NK-92 treated with Interleukin-12 subunit alpha and Interleukin-12 subunit beta, amount 100 ng/mL, for 24 hours (cell line): ENCODE data around the gene HOXD3.

Source experiments
- DNase-seq: peaks from one replicate; lab custom pipeline; 2025; lab: John Stamatoyannopoulos, UW

The HOXD3 gene

GRCh38 chr2:176149481-176149938 is 7.6 kb upstream of the HOXD3 start:
- DNase-seq: no peak

GRCh38 chr2:176149939-176150583 is 7.0 kb upstream of the HOXD3 start:
- no peak for DNase-seq

GRCh38 chr2:176150584-176151441 is 6.3 kb upstream of the HOXD3 start:
- DNase-seq: no peak

DNA sequence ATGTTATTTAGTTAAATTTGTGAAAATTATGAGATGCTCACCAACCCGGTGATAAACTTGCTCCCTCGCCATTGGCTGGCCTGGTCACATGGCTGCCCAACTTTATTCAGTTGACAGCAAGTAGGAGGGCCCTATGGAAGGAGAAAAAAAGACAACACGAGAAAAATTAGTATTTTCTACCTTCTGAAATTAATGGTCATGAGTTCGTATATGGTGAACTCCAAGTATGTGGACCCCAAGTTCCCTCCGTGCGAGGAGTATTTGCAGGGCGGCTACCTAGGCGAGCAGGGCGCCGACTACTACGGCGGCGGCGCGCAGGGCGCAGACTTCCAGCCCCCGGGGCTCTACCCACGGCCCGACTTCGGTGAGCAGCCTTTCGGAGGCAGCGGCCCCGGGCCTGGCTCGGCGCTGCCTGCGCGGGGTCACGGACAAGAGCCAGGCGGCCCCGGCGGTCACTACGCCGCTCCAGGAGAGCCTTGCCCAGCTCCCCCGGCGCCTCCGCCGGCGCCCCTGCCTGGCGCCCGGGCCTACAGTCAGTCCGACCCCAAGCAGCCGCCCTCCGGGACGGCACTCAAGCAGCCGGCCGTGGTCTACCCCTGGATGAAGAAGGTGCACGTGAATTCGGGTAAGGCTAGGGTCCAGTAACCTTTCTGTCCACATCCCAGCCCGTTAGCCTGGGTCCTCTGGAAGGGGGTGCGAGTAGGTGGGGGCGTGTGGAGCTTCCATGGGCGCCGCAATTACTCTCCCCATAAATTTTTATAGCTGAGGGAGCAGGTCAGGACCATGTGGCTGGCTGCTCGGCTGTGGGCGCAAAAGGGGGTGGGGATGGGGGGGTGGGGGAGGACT is 5.4 kb upstream of the HOXD3 start, which contains the start of gene HOXD4:
Gene HOXD4 (plus strand): TSS at position 109 of the 846 bp plus-strand sequence. CDS start 84 bp downstream, at position 193.
- DNase-seq: no peak

DNA sequence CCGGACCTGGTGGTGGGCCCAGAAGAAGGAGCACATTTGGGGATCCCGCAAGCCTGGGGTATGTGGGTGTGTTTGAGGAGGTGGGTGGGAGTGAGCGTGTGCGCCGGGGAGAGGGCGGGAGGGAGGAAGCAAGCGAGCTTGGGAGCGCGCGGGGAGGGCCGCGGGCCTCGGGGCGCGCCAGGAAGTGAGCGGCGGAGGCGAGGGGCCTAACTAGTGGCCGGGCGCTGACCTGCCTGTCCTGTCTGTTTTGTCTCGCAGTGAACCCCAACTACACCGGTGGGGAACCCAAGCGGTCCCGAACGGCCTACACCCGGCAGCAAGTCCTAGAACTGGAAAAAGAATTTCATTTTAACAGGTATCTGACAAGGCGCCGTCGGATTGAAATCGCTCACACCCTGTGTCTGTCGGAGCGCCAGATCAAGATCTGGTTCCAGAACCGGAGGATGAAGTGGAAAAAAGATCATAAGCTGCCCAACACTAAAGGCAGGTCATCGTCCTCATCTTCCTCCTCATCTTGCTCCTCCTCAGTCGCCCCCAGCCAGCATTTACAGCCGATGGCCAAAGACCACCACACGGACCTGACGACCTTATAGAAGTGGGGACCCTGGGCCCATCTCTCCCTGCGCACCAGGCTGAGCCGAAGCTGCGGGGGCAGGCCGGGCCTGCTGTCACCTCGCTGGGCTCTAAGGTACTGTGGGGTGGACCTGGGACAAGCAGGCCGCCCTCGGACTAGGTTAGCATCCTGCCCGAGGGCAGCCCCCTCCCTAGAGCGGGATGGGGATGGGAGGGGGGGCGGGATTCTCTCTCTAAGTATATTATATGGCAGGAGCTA is 4.5 kb upstream of the HOXD3 start:
- no peak for DNase-seq

DNA sequence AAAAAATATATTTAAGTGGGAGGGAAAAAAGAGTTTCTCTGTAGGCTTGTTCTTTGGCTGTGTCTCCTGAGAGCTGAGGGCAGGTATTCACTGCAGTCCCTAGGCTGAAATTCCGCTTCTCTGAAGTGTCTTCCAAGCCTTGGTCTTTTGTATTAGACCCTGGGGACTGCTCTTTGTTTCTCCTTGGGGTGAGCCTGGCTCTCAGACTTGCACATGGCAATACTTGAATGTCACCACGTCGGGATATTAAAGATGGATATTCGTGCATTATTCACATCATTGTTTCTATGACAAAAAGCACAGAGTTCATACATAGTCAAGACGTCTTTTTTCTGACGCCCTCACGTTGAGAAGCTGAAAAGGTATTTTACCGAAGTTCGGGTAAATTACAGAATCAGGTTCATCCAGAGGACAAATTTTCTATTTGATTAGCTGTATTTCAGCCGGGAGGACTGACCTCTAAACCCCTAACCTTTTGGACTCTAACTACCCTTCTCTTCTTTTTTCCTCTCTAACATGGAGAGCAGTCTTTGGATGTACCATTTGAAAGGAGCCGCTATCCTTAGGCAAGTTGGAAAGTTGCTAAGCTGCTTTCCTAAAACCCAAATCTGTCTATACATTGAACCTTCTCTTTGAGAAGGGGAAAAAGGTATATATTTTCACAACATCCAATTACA is 2.4 kb upstream of the HOXD3 start:
- DNase-seq: no peak

GRCh38 chr2:176155356-176156044 is 1.6 kb upstream of the HOXD3 start:
- no peak for DNase-seq

- DNase-seq: no peak
Observed at GRCh38 chr2:176156301-176156806, 753 bp upstream of the HOXD3 start.

GRCh38 chr2:176157499-176158185 is 535 bp downstream of the HOXD3 start:
- DNase-seq: no peak

- no peak for DNase-seq
Observed at GRCh38 chr2:176158186-176158591, 1.1 kb downstream of the HOXD3 start.

- DNase-seq: no peak
Observed at GRCh38 chr2:176158855-176159662, 2.0 kb downstream of the HOXD3 start.

- no peak for DNase-seq
Observed at GRCh38 chr2:176159663-176160250, 2.6 kb downstream of the HOXD3 start.

DNA sequence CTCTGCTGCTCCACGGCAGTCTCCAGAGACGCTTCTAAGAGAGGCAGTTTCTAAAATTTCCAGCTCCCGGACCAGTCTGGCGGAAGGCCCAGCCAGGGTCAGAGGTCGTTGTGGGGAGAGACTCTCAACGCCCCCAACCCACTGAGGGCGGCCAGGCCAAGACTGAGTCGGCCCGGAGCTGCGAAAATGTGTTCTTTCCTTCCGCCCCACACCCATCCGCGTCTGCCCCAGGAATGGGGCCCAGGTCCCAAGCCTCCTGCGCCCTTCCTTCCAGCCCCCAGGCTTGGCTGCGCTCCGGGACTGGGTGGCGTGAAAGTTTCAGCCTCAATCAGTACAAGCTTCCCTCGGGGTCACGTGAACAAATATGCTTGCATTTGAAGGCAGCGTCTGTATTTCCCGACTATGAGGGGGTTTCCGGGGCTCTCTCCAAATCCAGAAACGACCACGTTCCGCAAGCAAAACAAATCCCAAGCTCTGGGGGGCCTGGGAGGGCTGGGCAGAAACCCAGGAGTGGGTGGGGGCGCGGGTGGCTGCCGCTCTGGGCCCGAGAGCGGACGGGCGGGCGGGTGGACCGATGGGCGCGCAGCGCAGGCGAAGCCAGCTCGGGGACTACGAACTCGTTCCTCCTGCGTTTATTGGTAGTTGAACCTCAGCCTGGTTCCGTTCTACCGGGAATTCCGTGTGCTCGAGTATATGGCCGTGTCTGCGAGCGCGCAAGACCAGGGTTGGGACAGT is 3.3 kb downstream of the HOXD3 start:
- DNase-seq: no peak

DNA sequence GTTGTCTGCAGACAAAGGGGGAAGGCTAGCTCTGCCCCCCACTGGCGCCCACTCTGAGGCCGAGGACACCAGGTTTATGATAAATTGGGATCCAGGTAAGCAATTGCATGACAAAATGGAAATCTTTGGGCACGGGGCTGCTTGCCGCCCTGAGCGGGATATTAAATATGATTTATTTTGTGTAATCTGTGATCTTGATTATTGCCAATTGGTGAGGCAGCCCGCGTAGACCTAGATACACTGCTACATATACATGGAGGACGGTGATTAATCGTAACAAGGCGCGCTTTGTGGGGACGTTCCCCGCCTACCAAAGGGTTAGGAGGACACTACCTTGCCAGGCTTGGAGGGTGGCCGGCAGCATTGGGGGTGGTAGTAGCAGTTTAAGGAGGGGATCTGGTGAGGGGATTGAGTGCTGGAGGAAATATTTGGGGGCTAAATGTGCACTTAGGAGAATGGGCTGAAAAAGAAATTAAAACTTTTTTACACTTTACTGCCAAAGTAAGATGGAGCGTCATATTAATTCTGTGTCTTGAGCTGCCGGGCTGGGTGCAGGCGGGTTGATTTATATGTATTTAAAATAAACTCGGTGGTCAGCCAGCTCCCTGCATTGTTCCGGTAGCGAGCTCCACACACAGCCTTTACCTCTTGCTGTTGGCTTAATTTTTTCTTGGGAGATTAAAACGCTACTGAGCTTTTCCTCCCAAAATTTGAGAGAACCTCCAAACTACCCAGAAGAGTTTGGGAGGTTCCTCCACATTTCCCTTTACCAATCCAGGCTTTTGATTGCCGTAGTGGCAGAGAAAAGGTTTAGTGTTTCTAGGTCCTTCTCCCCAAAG is 4.1 kb downstream of the HOXD3 start:
- DNase-seq: no peak

GRCh38 chr2:176161825-176162626 is 4.9 kb downstream of the HOXD3 start:
- no peak for DNase-seq
